Thyroid gland (tissue), 4 donors: Measurements from ENCODE around the gene RIBC1.

Source experiments
- CTCF ChIP-seq, 6 experiments: fragments of 200-600 bp in 3 of 6; fragments of 450-650 bp in 3 of 6; sonication (generic) in 3 of 6; IDR thresholded peaks; one replicate each; pipeline ENCODE4 v1.5.1; 2016 to 2019; ENCODE audit warnings: antibody characterized with exemption in 6 of 6, mild to moderate bottlenecking in 2 of 6, inconsistent platforms in 1 of 6, moderate library complexity in 1 of 6
- POLR2A ChIP-seq, 2 donors: fragments of 450-650 bp; IDR thresholded peaks; one replicate each; pipeline ENCODE4 v1.6.1; 2017; ENCODE audit warnings: antibody characterized with exemption in 2 of 2, mild to moderate bottlenecking in 2 of 2, moderate library complexity in 1 of 2

GRCh38 chrX:53476371-53476770 lies 53.7 kb downstream of the RIBC1 start:
- TF ChIP-seq CTCF (IDR thresholded peaks at IDR 0.05), result no peak
- no peak for TF ChIP-seq POLR2A (IDR thresholded peaks at IDR 0.05)
